Stimulated activated naive CD4-positive, alpha-beta T cell (primary cell): ENCODE measurements around the gene CSRP1.
"Not testable (repeated sequence)": the region's sequence is repeated elsewhere in the genome, so short reads cannot be mapped to it uniquely, and the experiment has no call there.

Source experiments
- DNase-seq, 6 experiments: peaks; one replicate each; lab custom pipeline; 2025; lab: John Stamatoyannopoulos, UW

Gene CSRP1

DNA sequence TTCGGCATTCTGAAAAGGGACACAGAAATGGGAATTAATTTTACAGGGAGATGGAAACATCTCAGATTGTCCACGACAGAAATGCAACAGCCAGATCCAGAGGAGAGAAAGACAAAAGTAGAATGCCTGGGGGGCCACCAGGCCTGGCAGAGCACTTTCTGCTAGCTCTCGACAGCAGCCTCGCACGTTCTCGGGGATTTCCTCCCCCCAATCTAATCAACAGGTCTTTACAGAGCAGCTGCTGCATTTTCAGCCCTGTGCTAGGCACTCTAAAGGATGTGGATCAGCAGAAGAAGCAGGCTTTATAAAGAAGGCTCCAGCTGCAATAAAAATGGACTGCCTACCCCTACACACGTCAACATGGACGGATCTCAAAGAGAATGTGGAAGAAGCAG is 10.6 kb downstream of the CSRP1 start:
- DNase-seq = no peak

DNA sequence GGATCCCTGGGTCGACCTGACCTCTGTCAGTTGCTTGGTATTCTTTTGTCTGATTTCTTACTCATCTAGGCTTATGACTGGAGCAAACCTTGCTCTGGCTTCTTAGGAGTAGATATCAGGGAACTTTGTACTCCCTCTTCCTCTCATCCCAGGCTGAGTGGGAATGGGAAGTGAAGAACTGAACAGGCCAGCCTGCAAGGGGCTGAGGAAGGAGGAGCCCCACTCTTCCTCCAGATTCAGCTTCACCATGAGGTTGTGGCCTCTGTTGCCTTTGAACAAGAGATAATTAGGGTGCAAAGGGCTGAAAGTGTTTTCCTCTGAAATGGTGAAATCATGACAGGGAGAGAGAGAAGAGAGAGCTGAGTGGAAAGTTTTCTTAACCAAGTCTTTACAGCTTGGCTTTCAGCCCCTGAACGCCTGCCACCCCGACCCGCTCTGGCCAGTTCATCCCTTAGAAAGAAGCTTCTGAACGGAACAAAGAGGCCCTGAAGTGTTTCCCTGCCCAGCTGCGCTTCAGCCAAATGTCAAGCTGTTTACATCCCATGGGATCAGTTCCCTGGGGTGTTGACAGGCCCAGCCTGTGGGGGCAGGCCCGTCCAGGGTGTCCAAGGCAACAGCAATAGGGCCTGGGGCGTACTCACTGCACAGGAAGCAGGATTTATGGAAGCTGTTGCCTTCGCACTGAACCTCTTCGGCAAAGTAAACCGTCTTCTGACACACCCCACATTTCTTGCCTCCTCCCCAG is 11.2 kb downstream of the CSRP1 start:
- no peak for DNase-seq

GRCh38 chr1:201493757-201494617 is 12.9 kb downstream of the CSRP1 start:
- DNase-seq = no peak

DNA sequence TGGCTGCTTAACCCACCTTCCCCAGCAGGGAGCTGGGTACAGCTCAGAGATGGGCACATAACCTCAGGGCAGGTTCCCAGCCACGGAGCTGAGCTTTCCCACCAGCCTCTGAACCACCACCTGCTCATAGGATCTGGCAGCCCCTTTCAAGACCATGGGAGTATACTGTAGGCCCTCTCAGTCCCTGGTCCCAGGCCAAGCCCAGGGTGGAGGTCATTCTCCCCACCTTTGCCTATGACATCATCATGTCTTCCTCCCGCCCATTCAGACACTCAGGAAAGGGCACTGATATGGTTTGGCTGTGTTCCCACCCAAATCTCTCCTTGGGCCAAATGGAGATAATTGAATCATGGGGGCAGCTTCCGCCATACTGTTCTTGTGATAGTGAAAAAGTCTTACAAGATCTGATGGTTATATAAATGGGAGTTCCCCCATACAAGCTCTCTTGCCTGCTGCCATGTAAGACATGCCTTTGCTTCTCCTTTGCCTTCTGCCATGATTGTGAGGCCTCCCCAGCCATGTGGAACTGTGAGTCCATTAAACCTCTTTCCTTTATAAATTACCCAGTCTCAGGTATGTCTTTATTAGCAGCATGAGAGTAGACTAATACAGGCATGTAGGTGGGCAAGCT is 13.8 kb downstream of the CSRP1 start:
- not testable (repeated sequence) for DNase-seq

- DNase-seq = no peak
Observed at GRCh38 chr1:201491896-201492511, 14.9 kb downstream of the CSRP1 start.

DNA sequence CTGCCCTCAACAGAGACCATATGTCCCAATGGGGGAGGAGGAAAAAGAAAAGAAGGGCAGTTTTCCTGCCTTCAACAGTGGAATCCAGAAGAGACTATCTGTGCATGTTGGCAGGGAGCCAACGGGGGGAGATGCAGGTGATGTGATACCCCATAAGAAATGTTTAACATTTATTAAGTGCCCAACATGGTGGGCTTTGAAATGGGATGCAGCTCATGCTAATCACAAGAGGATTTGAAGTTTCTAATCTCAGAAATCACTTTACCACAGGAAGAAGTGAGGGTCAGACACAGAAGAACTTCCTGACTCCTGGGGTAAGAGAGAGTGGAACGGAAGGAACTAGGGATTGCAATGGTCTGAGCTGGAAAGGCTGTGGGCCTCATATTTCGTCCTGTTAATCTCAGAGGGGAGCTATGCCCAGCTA is 16.2 kb downstream of the CSRP1 start:
- DNase-seq = no peak

GRCh38 chr1:201489643-201490261 is 17.2 kb downstream of the CSRP1 start:
- no peak for DNase-seq

- DNase-seq = no peak
Observed at GRCh38 chr1:201488830-201489589, 17.9 kb downstream of the CSRP1 start.

DNA sequence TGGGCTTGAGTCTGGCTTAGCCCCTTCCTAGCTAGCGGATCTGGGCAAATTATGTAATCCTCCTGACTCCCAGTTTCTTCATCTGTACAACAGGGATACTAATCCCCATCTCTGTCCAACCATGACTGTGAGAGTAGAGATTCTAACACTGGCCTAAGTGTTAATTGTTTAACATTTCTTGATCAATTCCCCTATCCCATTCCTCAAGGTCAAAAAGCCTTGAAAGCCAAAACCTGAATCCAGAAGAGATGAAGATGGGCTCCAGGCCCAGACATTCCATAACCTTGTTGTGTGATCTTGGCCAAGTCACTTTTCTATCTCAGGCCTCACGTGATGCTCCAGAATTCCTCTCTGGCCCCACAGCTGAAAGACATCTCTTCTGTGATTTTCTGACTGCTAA is 19.2 kb downstream of the CSRP1 start:
- DNase-seq = no peak

DNA sequence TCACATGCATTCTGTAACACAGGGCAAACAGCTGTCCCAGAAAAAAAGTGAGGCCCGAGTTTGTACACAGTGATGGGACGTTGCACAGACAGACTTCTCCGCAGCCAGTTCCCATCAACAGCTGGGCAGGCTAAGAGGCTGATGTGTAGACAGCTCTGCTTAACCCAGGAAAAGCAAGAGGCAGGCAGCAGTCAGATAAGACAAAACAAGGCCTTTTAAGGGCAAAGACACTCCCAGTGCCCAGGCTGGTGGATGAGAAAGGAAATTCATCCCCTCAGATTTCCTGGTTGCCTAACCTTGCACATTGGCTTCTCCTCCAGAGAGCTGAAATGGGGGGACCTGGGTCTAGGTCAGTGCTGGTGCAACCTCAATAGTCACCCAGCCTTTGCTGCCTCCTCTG is 20.7 kb downstream of the CSRP1 start:
- no peak for DNase-seq

DNA sequence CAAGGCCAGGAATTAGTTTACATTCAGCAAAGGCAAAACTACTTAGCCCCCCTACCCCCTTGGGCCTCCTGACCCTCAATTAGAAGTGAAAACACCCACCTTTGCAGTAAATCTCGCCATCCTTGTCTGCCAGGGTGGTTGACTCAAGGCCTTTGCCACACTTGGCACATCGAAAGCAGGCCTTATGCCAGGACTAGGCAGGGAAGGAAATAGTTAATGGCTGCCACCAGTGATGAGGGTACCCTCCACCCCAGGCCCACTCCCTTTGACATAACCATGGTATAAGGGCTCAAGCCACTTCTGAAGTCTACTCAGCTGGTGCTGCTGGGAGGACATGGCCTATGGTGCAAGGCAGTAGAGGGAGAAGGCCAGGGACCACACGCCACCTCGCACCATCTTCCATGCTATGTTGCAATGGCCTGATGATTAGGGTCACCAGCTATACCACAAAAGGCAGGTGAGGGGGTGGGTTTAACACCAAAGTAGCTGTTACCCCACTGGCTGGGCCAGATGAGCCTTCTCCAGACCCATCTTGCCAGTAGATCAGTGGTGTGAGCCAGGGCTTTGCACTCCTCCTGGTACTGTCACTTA is 21.6 kb downstream of the CSRP1 start:
- DNase-seq = no peak

GRCh38 chr1:201483373-201483949 is 23.5 kb downstream of the CSRP1 start:
- DNase-seq = no peak

DNA sequence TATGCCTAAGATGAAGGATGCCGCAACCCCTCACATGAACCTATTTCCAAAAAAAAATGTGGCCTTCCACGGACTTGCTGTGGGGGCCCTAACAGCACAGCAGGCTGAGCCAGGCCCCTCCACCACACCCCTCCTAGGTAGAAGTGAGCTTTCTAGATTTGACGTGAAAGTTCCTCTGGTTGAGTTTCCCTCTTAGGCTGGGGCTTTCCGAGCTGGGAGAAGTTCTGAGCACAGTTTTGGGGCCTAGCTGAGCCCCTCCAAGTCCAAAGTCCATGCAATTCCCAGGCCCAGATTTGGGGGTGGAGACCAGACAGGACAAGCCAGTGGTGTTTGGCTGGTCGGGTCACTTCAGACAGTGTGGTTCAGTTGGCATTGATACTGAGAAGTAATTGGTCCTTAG is 24.2 kb downstream of the CSRP1 start:
- no peak for DNase-seq

DNA sequence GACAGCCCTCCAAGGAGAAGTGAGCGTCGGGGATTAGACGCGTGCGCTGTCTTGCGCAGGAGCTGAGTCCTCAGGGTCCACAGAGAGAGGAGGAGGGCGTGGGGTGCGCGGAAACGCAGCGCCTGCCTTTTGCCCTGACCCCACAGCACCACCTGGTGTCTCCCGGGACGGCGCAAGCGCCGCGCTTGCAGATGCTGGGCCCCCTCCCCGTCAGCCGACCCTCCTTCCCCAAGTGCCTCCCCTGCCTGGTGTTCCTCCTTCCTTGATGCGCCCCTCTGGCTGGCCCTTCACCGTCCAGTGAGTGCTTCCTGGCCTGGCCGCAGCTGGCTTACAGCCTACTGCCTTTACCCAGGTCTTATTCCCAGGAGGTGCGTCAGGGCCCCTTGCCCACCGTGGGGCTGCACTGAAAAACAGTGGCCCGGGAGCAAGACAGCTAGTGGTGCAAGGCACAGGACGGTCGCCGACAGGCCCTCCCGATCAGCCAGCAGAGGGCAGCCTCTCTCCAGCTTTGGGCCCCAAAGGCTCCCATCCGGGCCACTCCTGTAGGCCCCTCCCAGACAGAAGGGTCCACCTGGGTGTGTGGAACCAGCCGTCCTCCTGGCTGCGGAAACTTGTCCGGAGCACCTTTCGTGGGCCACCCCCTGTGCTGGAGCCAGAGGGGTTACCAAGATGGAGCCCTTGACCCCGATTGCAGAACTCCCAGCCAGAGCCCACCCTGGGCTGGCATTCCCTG is 25.0 kb downstream of the CSRP1 start:
- DNase-seq = peak; percentile 56 to 78 (median 66)

DNA sequence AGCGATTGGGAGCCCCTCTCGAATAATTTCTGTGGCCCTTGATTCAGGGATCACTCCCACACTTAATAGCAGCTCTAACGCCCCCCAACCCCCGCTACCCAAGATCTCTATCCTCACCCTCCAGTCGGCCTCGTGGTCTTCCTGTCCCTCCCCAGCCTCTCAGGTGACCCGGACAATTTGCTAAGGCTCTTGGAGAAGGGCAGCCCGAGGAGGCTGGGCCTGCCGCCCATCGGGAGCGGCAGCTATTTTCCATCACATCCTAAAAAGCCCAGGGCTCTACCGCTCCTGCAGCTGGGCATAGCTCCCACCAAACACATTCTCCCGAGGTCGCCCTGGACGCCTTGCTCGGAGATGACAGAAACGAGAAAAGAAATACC is 25.9 kb downstream of the CSRP1 start:
- peak in 1 of 6 experiments; percentile 22 for DNase-seq

DNA sequence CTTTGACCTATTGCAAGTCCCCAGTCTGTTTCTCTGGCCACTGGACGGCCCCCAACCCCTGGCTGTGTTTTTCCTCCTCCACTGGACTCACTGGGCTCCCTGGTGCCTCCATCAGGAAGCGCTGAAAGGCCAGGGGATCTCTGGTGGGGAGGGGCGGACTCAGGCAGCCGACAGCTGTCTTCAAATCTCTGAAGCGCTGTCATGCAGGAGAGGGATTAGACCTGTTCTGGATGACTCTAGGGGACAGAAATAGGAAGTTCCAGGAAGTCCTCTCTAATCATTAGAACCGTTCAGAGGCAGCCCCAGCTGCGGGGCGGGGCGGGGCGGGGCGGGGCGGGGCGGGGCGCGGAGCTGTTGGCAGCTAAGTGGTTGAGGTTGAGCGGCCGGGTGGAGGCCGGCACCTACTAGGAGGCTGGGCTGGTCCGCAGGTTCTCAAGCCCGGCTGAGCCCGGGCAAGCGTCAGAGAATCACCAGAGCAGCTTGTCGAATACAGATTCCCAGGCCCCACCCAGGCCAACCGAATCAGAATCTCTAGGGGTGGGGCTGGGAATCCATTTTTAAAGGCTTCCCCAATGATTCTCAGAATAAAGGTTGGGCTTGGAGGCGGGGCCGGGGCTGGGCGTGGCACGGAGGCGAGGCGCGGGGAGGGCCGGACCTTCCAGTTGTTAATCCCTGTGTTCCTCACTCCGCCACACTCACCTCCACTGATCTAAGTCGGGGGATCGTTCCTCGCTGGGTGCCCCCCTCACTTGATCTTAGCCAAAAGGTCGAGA is 26.5 kb downstream of the CSRP1 start:
- DNase-seq = peak in 4 of 6 experiments; percentile 6 to 9 (median 8)

DNA sequence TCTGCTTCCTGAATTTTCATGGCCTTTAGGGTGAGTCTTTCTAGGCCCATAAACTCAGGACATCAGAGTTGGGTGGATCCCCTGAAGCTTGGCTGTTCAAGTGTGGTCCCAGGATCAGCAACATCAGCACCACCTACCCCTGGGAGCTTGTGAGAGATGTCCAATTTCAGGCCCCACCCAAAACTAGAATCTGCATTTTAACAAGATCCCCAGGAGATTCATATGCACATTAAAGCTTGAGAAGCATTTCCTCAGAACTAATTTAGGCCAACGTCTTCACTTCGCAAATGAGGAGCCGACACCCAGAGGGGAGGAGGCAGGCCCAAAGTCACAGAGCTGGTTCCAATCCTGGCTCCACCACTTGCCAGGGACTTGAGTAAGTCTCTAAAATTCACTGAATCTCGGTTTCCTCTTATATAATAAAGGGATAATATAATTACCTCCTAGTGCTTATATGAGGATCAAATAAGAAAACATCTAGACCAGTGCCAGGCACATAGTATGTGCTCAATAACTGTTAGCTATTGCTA is 27.7 kb downstream of the CSRP1 start:
- DNase-seq = no peak

DNA sequence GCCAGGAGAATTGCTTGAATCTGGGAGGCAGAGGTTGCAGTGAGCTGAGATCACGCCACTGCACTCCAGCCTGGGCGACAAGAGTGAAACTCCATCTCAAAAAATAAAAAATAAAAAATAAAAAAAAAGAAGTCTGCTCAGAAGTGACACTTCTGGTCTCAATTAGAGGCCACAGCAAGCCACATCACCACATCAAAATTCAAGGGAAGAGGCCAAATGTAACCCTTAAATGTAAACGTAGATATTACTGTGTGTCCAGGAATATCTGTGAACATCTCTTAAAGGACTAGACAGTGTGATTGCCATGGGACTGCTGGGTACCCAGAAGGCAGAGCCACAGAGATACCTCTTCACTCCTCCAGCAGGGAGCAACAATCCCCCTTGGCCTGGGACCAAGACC is 28.3 kb downstream of the CSRP1 start:
- not testable (repeated sequence) for DNase-seq
